WI38 (cell line): ENCODE measurements around the gene RBM22.

ENCODE experiments used
- H3K4me3 ChIP-seq: 2 replicates; pipeline ENCODE4 v1.5.1; 2011; ENCODE audit warnings: low read depth, mild to moderate bottlenecking, control low read depth, low read length
- TF ChIP-seq, protein P1 (sequence below): IDR thresholded peaks from 2 replicates; pipeline ENCODE4 v1.5.1; 2012; ENCODE audit warnings: low read depth, mild to moderate bottlenecking, control low read depth, low read length

Gene RBM22

GRCh38 chr5:150692276-150692675 lies 8.6 kb downstream of the RBM22 start:
- TF ChIP-seq, protein P1, sequence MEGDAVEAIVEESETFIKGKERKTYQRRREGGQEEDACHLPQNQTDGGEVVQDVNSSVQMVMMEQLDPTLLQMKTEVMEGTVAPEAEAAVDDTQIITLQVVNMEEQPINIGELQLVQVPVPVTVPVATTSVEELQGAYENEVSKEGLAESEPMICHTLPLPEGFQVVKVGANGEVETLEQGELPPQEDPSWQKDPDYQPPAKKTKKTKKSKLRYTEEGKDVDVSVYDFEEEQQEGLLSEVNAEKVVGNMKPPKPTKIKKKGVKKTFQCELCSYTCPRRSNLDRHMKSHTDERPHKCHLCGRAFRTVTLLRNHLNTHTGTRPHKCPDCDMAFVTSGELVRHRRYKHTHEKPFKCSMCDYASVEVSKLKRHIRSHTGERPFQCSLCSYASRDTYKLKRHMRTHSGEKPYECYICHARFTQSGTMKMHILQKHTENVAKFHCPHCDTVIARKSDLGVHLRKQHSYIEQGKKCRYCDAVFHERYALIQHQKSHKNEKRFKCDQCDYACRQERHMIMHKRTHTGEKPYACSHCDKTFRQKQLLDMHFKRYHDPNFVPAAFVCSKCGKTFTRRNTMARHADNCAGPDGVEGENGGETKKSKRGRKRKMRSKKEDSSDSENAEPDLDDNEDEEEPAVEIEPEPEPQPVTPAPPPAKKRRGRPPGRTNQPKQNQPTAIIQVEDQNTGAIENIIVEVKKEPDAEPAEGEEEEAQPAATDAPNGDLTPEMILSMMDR, result no peak
- H3K4me3 ChIP-seq, result no peak overlapping the region

GRCh38 chr5:150690760-150691159 lies 10.1 kb downstream of the RBM22 start:
- TF ChIP-seq, protein P1, result no peak
- H3K4me3 ChIP-seq, result no peak overlapping the region

DNA sequence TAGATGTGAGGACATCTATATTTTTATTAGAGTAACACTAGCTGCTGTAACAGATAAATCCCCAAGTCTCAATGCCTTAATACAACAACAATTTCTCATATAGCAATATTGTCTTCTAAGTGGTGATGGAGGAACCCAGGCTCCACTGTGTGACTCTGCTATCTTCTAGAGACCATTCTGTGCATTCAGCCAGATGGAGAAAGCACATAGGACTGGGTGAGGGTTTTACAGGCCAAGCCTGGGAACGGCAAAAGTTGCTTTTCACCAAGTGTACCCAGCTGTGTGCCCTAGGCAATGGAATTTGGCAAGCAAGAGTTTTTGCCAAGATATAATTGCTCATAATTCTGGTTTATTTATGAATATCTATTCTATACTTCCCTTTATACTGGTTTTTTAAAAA lies 11.7 kb downstream of the RBM22 start:
- TF ChIP-seq, protein P1, result no peak
- no peak overlapping the region for H3K4me3 ChIP-seq

DNA sequence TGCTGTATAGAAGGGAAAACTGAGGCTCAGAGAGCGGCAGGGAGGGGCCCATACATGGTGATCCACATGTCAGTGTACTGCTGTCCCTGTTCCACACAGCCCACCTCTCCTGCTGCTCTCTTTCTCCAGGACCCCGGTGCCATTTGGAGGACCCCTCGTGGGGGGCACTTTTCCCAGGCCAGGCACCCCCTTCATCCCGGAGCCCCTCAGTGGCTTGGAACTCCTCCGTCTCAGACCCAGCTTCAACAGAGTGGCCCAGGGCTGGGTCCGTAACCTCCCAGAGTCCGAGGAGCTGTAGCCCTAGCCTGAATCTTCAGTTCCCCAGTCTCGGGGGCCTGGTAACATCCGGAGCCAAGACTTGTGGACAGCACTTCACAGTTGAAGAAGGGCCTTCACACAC lies 24.3 kb downstream of the RBM22 start:
- TF ChIP-seq, protein P1, result no peak
- H3K4me3 ChIP-seq, result no peak overlapping the region

GRCh38 chr5:150675069-150675468 lies 25.8 kb downstream of the RBM22 start:
- no peak overlapping the region for H3K4me3 ChIP-seq
- TF ChIP-seq, protein P1, result no peak

DNA sequence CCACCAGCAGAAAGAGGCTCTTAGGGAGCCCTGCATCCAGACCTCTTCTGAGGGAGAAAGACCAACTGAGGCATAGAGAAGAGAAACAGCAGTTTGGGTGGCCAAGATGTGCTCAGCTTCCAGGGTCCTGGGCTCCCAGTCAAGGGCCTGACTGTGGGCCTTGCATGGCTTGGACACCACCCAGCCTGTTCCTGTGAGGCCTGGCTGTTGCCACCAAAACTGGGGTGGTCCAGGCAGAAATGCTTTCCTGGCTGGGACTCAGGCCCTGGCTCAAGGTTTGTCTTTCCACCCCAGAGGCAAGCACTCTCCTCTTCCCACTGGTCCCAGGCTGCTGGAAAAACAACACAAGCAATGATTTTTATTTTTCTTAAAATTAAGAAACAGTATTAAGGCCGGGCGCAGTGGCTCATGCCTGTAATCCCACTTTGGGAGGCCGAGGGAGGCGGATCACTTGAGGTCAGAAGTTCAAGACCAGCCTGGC lies 26.5 kb downstream of the RBM22 start:
- H3K4me3 ChIP-seq, result no peak overlapping the region
- TF ChIP-seq, protein P1, result no peak

- TF ChIP-seq, protein P1, result no peak
- peak overlapping the region; percentile 58 for H3K4me3 ChIP-seq
Measured at GRCh38 chr5:150672884-150673275, 28.0 kb downstream of the RBM22 start.
